Gastrocnemius medialis (tissue), 4 donors: ENCODE results near the gene ETV6. TPM values are rescaled to one million over a fixed set of nuclear protein-coding genes. Genes with fewer than 3 reads are reported as not detected.

Experiments used
- ATAC-seq, 2 donors: fragments of 150-250 bp; one replicate each; pipeline ENCODE4 v1.9.1; 2016
- DNase-seq, 2 donors: peaks; one replicate each; pipeline ENCODE4 v3.0.0-alpha.2; 2019
- H3K27ac ChIP-seq, 4 donors: fragments of 200-600 bp; sonication (generic); 1 replicate in 1 of 4; 2 replicates in 3 of 4; pipeline ENCODE4 v1.5.1; 2016 to 2018; ENCODE audit warnings: mild to moderate bottlenecking in 2 of 4, moderate library complexity in 1 of 4
- H3K27me3 ChIP-seq, 3 donors: fragments of 200-600 bp; sonication (generic) in 2 of 3; 1 replicate in 1 of 3; 2 replicates in 2 of 3; pipeline versions ENCODE4 v1.5.1 to v1.6.0; 2016 to 2019; ENCODE audit warnings: mild to moderate bottlenecking in 1 of 3, moderate library complexity in 1 of 3
- H3K36me3 ChIP-seq, 2 donors: fragments of 200-600 bp; sonication (generic) in 1 of 2; one replicate each; pipeline ENCODE4 v1.5.1; 2017 to 2018
- H3K4me1 ChIP-seq, 2 donors: fragments of 200-600 bp; sonication (generic) in 1 of 2; one replicate each; pipeline ENCODE4 v1.5.1; 2016 to 2017; ENCODE audit warnings: mild to moderate bottlenecking in 2 of 2
- H3K4me3 ChIP-seq, 4 donors: fragments of 200-600 bp; sonication (generic) in 3 of 4; 1 replicate in 1 of 4; 2 replicates in 3 of 4; pipeline ENCODE4 v1.5.1; 2016 to 2019; ENCODE audit warnings: mild to moderate bottlenecking in 2 of 4
- H3K9me3 ChIP-seq, 3 donors: fragments of 200-600 bp; sonication (generic) in 2 of 3; 1 replicate in 1 of 3; 2 replicates in 2 of 3; pipeline ENCODE4 v1.5.1; 2016 to 2019
- POLR2A ChIP-seq, 2 donors: fragments of 450-650 bp; IDR thresholded peaks; one replicate each; pipeline ENCODE4 v1.6.1; 2017; ENCODE audit warnings: antibody characterized with exemption in 2 of 2, mild to moderate bottlenecking in 2 of 2, moderate library complexity in 2 of 2
- in situ Hi-C, 4 donors: fragments of 200-750 bp; cut with MboI; loops; one replicate each; pipeline versions ENCODE4 v1.15.0 to v1.8.0; 2017; ENCODE audit warnings: low sequenced_read_pairs in 4 of 4
- intact Hi-C: fragments of 100-400 bp; cut with DNase I; formaldehyde crosslinking; loops from one replicate; pipeline ENCODE4 v1.15.1; 2023; ENCODE audit warnings: low total_unique reads
- total RNA-seq, 4 donors: library from RNA; depleted of rRNA; stranded (reverse); fragments of >200 nt; gene quantifications; one replicate each; pipeline versions ENCODE4 v1.1.0 to v1.2.3, GENCODE V29; 2016
- TF ChIP-seq, protein P1 (sequence below), 5 experiments: fragments of 450-650 bp in 3 of 5; fragments of 200-600 bp in 2 of 5; sonication (generic) in 2 of 5; IDR thresholded peaks in 4 of 5; conservative IDR thresholded peaks in 1 of 5; 1 replicate in 4 of 5; 2 replicates in 1 of 5; pipeline ENCODE4 v1.5.1; 2016 to 2019; ENCODE audit warnings: antibody characterized with exemption in 5 of 5, mild to moderate bottlenecking in 3 of 5, moderate library complexity in 3 of 5

The ETV6 gene
- total RNA-seq, 4 donors from 2014 or later, result 2.8 to 5.9 (median 3.3) TPM

DNA sequence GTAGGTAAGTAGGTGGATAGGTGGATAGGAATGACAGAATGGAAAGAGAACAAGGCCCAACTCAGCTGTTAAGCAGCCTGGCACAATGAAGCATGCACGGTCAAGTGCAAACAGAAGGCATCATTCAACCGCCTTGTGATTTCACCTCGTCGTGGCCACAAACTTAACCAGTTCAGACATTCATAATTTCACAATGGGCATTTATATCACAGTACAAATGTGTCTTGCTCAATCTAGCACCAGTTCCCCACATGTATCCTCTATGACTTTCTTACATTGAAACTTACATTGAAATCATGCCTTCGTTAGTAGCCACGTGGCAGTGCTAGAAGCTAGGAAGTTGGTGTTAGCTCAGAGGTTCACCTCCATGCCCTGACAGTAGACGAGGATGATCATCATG is 207.5 kb downstream of the ETV6 start:
- Histone ChIP-seq H3K4me3 (no peak overlapping the region), H3K36me3 (peaks cover 0 to 10% of the 10 kb centered on the region in 2 donors), H3K27me3 (no peaks in the 10 kb centered on the region), H3K27ac (no peak overlapping the region), H3K4me1 (peaks cover 6 to 12% of the 10 kb centered on the region in 2 donors), H3K9me3 (no peaks in the 10 kb centered on the region)
- TF ChIP-seq, protein P1, sequence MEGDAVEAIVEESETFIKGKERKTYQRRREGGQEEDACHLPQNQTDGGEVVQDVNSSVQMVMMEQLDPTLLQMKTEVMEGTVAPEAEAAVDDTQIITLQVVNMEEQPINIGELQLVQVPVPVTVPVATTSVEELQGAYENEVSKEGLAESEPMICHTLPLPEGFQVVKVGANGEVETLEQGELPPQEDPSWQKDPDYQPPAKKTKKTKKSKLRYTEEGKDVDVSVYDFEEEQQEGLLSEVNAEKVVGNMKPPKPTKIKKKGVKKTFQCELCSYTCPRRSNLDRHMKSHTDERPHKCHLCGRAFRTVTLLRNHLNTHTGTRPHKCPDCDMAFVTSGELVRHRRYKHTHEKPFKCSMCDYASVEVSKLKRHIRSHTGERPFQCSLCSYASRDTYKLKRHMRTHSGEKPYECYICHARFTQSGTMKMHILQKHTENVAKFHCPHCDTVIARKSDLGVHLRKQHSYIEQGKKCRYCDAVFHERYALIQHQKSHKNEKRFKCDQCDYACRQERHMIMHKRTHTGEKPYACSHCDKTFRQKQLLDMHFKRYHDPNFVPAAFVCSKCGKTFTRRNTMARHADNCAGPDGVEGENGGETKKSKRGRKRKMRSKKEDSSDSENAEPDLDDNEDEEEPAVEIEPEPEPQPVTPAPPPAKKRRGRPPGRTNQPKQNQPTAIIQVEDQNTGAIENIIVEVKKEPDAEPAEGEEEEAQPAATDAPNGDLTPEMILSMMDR (IDR thresholded peaks at IDR 0.05 in 4 of 5, conservative IDR thresholded peaks at IDR 0.05 in 1 of 5), result no peak
- no peak for TF ChIP-seq POLR2A (IDR thresholded peaks at IDR 0.05)
- intact Hi-C loops, result no loop called here
- ATAC-seq (peak in 1 of 2 donors; percentile 22), DNase-seq (no peak)
- in situ Hi-C loops, result no loop called here

DNA sequence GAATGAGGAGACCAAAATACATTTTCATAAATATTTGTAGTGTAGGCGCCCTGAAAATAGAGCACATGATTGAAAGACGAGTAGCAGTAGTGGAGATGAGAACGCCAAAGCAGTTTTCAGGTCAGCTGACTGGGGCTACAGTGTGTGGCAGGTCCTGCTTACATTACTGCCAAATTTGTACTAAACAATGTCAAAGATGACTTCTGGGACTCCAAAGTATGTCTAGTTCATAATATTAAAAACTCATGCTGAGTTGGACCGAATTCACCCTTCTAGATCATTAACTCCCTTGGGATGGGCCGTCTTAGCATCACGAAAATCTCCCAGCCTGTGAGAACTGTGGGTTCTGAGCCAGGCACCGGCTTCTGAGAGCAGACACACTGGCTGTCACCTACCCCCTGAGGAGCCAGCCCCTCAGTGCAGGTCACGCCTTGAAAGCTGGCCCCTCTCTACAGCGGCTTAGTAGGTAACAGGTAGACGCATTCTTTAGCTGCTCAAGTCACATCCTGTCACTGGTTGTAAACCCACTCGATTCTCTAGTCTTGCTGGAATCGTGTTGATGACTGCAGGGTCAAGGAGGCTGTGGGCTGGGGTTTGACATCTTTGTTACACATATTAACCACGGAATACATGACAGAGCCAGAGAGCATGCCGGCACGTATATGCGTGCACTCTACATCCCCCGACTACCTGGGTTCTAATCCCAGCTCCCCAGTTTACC is 210.4 kb downstream of the ETV6 start:
- ATAC-seq (no peak), DNase-seq (no peak)
- no peak overlapping the region for H3K4me3 ChIP-seq
- peaks cover 26 to 37% of the 10 kb centered on the region in 2 donors for H3K4me1 ChIP-seq
- no peaks in the 10 kb centered on the region for H3K9me3 ChIP-seq
- in situ Hi-C loops (loop anchor here in 1 of 4 donors (10.0 kb wide), 1 partner anchor 205 kb away; no protein-coding TSS in a partner anchor), intact Hi-C loops (no loop called here)
- H3K36me3 ChIP-seq, result no peaks in the 10 kb centered on the region
- H3K27me3 ChIP-seq, result no peaks in the 10 kb centered on the region
- H3K27ac ChIP-seq, result peak overlapping the region in 3 of 4 donors; percentile 21 to 36 (median 30)
- TF ChIP-seq, protein P1 (IDR thresholded peaks at IDR 0.05 in 4 of 5, conservative IDR thresholded peaks at IDR 0.05 in 1 of 5), result no peak
- no peak for TF ChIP-seq POLR2A (IDR thresholded peaks at IDR 0.05)

DNA sequence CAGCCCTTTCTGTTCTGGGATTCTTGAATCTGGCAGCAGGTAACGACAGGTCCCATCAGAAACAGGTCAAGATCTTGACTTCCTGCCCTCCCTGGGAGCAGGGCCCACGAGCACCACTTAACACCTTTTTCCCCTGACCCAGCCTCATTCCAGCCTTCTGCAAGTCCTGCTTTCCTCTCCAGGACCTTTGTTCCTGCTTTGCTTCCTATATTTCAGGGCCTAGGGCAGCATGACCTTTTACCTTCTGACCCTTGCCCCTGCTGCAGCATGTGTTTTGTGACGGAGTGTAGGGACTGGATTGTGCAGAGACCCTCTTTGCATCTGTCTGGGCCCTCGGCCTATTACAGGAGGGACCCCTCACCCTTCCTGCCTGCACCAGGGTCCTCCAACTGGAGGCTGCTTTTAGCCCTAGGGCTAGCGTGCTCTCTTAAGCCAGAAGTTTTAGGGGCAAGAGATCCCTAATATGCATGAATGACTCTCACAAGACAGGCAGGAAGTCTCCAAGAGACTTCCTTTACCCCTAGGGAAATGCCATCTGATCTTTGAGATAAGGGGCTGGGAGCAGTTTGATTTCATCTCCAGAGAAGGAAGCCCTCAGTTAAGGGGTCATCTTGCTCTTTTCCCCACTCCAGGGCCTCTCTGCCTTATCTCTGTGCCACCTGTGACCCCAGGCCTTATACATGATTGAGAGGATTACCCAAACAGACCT is 211.8 kb downstream of the ETV6 start:
- peaks cover 26 to 37% of the 10 kb centered on the region in 2 donors for H3K4me1 ChIP-seq
- ATAC-seq (no peak), DNase-seq (no peak)
- intact Hi-C loops (no loop called here), in situ Hi-C loops (loop anchor here in 1 of 4 donors (10.0 kb wide), 1 partner anchor 207 kb away; no protein-coding TSS in a partner anchor)
- H3K4me3 ChIP-seq, result no peak overlapping the region
- no peak for TF ChIP-seq POLR2A (IDR thresholded peaks at IDR 0.05)
- TF ChIP-seq, protein P1 (IDR thresholded peaks at IDR 0.05 in 4 of 5, conservative IDR thresholded peaks at IDR 0.05 in 1 of 5), result no peak
- peak overlapping the region in 3 of 4 donors; percentile 63 to 81 (median 77) for H3K27ac ChIP-seq
- no peaks in the 10 kb centered on the region for H3K36me3 ChIP-seq
- no peaks in the 10 kb centered on the region for H3K27me3 ChIP-seq
- peaks cover 0 to 2% (median 0%) of the 10 kb centered on the region in 3 donors for H3K9me3 ChIP-seq

DNA sequence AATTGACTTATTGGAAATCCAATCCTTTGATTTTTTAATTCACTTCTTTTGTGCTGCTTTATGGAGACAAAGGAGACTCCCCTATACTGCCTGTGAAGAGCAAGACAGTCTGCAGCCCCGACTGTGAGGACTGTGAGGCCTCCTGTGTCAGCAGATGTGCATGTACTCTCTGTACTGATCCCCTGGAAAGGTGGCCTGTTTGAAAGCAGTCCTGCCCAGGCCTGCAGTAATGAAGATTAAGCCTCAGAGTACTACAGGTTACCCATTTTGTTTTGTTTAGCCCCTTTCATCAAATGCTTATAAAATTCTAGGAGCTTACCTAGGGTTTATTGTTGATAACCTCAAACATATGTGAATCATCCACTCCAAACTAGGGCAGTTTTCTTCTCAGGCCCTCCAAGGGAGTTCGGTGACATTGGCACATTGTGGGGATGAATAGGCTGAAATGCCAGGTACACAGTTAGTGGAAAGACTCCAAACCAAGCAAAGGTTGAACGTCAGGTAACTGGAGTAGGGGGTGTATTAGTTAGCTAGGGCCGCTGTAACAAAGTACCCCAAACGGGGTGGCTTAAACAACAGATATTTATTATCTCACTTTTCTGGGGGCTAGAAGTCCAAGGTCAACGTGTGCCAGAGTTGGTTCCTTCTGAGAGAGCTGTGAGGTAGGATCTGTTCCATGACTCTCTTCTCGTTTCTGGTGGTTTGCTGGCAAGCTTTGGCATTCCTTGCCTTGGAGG is 212.6 kb downstream of the ETV6 start:
- DNase-seq (no peak), ATAC-seq (no peak)
- H3K27me3 ChIP-seq, result no peaks in the 10 kb centered on the region
- no peak for TF ChIP-seq POLR2A (IDR thresholded peaks at IDR 0.05)
- intact Hi-C loops, result no loop called here
- no peaks in the 10 kb centered on the region for H3K36me3 ChIP-seq
- peaks cover 26 to 37% of the 10 kb centered on the region in 2 donors for H3K4me1 ChIP-seq
- H3K9me3 ChIP-seq, result peaks cover 0 to 2% (median 0%) of the 10 kb centered on the region in 3 donors
- H3K27ac ChIP-seq, result peak overlapping the region; percentile 63 to 81 (median 76)
- no peak overlapping the region for H3K4me3 ChIP-seq
- in situ Hi-C loops, result loop anchor here in 1 of 4 donors (10.0 kb wide), 1 partner anchor 207 kb away; no protein-coding TSS in a partner anchor
